Measurements from ENCODE around the gene MRFAP1L1.

- TF ChIP-seq CTCF (IDR thresholded peaks at IDR 0.05; ENCODE audit: insufficient read depth, low read length) = no peak
- no peak for TF ChIP-seq POLR2AphosphoS5 (IDR thresholded peaks at IDR 0.05; ENCODE audit: low read depth)
- TF ChIP-seq REST (IDR thresholded peaks at IDR 0.05; ENCODE audit: insufficient replicate concordance, low read depth) = no peak
Observed at GRCh38 chr4:6710282-6710681, 617 bp upstream of the MRFAP1L1 start.
